ENCODE data around the gene EDC3. TPM values are rescaled to one million over a fixed set of nuclear protein-coding genes. Genes with fewer than 3 reads are reported as not detected.
A peak's percentile ranks its signal among the peaks of the same experiment; 100 is the strongest.

EDC3 gene
- total and polyA plus RNA-seq, 9 of the 15 experiments (the other 6 are each of a cell fraction or from before 2014, with no cell fraction given): 11.7 to 63.9 (median 32.8) TPM

DNA sequence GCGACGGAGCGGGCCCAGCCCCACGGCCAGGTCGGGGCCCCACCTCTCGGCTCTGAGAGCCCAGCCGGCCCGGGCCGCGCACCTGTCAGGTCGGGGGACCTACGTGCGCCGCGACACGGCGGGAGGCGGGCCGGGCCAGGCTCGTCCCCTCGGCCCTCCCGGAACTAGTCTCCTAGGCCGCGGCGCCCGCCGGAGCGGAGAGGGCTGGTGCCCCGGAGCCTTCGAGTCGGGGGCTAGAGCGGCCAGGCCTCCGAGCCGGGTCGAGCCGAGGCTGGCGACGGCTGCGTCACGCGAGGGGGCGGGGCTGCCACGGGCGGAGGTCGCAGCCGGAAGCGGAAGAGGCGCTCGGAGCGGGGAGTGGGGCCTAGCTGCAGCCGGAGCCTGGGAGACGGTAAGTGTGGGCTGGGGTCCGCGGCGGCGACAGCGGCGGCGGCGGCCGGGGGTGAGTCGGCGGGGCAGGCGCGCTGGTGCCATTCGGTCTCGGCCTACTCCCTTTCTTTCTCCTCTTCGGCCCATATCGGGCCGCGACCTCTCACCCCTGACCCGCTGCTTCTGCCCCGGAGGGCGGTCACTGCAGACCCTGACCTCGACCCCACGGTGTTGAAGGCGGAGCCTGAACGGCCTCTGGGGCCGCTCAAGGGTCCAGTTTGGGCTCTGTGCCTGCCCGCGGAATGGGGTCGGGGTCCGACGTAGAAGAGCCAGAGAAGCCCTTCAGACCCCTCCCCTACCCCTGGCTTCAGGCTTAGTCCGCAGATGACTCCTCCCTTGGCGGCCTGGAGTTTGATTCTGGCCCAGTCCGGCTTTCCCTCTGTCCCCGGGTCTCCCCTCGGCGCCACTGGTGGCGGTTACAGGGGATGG is 80.1 kb downstream of the EDC3 start, which contains the start of gene CLK3 (continued):
- TF ChIP-seq PTBP1 (IDR thresholded peaks at IDR 0.05; ENCODE audit: low read depth, low read length) (no peak), EP300 (IDR thresholded peaks at IDR 0.05; ENCODE audit: low read length) (no peak), ZBTB17 (CRISPR knock-in tag; IDR thresholded peaks at IDR 0.05) (no peak), MBD2 (IDR thresholded peaks at IDR 0.05; ENCODE audit: borderline replicate concordance, low read depth) (peak; percentile 67; the same call in 1 of the 2 replicates), ZNF507 (tag; conservative IDR thresholded peaks at IDR 0.05) (no peak), ARID2 (IDR thresholded peaks at IDR 0.05) (no peak), ZNF134 (CRISPR knock-in tag; conservative IDR thresholded peaks at IDR 0.05) (no peak), DIDO1 (tag; IDR thresholded peaks at IDR 0.05; ENCODE audit: low read depth) (peak; percentile 37; the same call in 1 of the 2 replicates), NR2C1 (IDR thresholded peaks at IDR 0.05) (peak; percentile 95), NR2C1 (tag; IDR thresholded peaks at IDR 0.05) (peak; percentile 96), ZNF668 (CRISPR knock-in tag; IDR thresholded peaks at IDR 0.05) (no peak), ZNF224 (CRISPR knock-in tag; IDR thresholded peaks at IDR 0.05) (no peak), SP1 (CRISPR knock-in tag; IDR thresholded peaks at IDR 0.05) (peak; percentile 77; the same call in 1 of the 2 replicates), ZC3H11A (IDR thresholded peaks at IDR 0.05; ENCODE audit: low read depth, low read length) (no peak), KAT7 (CRISPR knock-in tag; IDR thresholded peaks at IDR 0.05; ENCODE audit: borderline replicate concordance) (no peak; the same call in 1 of the 2 replicates), ASH1L (IDR thresholded peaks at IDR 0.05; ENCODE audit: borderline replicate concordance, low read depth, partially characterized antibody) (no peak), HMG20A (CRISPR knock-in tag; conservative IDR thresholded peaks at IDR 0.05) (no peak), NUFIP1 (IDR thresholded peaks at IDR 0.05; ENCODE audit: partially characterized antibody) (no peak)
- TF ChIP-seq, protein P1, sequence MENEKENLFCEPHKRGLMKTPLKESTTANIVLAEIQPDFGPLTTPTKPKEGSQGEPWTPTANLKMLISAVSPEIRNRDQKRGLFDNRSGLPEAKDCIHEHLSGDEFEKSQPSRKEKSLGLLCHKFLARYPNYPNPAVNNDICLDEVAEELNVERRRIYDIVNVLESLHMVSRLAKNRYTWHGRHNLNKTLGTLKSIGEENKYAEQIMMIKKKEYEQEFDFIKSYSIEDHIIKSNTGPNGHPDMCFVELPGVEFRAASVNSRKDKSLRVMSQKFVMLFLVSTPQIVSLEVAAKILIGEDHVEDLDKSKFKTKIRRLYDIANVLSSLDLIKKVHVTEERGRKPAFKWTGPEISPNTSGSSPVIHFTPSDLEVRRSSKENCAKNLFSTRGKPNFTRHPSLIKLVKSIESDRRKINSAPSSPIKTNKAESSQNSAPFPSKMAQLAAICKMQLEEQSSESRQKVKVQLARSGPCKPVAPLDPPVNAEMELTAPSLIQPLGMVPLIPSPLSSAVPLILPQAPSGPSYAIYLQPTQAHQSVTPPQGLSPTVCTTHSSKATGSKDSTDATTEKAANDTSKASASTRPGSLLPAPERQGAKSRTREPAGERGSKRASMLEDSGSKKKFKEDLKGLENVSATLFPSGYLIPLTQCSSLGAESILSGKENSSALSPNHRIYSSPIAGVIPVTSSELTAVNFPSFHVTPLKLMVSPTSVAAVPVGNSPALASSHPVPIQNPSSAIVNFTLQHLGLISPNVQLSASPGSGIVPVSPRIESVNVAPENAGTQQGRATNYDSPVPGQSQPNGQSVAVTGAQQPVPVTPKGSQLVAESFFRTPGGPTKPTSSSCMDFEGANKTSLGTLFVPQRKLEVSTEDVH (IDR thresholded peaks at IDR 0.05; ENCODE audit: low read depth, partially characterized antibody): peak; percentile 81
- TF ChIP-seq, protein P2, sequence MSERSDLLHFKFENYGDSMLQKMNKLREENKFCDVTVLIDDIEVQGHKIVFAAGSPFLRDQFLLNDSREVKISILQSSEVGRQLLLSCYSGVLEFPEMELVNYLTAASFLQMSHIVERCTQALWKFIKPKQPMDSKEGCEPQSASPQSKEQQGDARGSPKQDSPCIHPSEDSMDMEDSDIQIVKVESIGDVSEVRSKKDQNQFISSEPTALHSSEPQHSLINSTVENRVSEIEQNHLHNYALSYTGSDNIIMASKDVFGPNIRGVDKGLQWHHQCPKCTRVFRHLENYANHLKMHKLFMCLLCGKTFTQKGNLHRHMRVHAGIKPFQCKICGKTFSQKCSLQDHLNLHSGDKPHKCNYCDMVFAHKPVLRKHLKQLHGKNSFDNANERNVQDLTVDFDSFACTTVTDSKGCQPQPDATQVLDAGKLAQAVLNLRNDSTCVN (CRISPR knock-in tag; IDR thresholded peaks at IDR 0.05): no peak
- TF ChIP-seq, protein P3, sequence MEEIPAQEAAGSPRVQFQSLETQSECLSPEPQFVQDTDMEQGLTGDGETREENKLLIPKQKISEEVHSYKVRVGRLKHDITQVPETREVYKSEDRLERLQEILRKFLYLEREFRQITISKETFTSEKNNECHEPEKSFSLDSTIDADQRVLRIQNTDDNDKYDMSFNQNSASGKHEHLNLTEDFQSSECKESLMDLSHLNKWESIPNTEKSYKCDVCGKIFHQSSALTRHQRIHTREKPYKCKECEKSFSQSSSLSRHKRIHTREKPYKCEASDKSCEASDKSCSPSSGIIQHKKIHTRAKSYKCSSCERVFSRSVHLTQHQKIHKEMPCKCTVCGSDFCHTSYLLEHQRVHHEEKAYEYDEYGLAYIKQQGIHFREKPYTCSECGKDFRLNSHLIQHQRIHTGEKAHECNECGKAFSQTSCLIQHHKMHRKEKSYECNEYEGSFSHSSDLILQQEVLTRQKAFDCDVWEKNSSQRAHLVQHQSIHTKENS (CRISPR knock-in tag; IDR thresholded peaks at IDR 0.05): no peak
- TF ChIP-seq, protein P4, sequence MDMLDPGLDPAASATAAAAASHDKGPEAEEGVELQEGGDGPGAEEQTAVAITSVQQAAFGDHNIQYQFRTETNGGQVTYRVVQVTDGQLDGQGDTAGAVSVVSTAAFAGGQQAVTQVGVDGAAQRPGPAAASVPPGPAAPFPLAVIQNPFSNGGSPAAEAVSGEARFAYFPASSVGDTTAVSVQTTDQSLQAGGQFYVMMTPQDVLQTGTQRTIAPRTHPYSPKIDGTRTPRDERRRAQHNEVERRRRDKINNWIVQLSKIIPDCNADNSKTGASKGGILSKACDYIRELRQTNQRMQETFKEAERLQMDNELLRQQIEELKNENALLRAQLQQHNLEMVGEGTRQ (CRISPR knock-in tag; IDR thresholded peaks at IDR 0.05): no peak
- TF ChIP-seq, protein P5, sequence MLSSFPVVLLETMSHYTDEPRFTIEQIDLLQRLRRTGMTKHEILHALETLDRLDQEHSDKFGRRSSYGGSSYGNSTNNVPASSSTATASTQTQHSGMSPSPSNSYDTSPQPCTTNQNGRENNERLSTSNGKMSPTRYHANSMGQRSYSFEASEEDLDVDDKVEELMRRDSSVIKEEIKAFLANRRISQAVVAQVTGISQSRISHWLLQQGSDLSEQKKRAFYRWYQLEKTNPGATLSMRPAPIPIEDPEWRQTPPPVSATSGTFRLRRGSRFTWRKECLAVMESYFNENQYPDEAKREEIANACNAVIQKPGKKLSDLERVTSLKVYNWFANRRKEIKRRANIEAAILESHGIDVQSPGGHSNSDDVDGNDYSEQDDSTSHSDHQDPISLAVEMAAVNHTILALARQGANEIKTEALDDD (IDR thresholded peaks at IDR 0.05): no peak

All from K562 (cell line).